Testis (tissue), 2 donors: ENCODE data around the gene VRK1.

Experiments
- POLR2A ChIP-seq: fragments of 450-650 bp; IDR thresholded peaks from one replicate; pipeline ENCODE4 v1.6.1; 2017; ENCODE audit warnings: antibody characterized with exemption, mild to moderate bottlenecking, moderate library complexity
- TF ChIP-seq, protein P1 (sequence below), 3 experiments: fragments of 450-650 bp in 2 of 3; fragments of 200-600 bp in 1 of 3; sonication (generic) in 1 of 3; IDR thresholded peaks; one replicate each; pipeline ENCODE4 v1.5.1; 2016 to 2019; ENCODE audit warnings: antibody characterized with exemption in 3 of 3, mild to moderate bottlenecking in 2 of 3, moderate library complexity in 1 of 3

DNA sequence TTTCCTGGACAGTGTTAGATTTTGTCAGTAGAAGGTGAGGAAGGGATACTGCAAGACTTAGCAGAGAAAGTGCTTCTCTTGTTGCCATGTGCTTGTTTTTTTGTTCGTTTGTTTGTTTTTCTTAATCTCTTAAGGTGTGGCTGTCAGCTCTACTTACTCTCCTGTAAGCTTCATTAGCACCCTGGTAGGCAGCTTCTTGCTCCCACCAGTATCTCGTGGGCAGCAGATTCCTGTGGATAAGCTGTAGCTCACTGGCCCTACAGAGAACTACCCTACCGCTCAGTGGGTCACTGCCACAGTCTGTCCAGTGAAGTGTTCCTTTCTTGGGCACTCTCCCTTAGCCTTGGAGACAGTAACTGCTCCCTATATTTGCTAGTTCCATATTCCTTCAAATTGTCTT, 30.1 kb downstream of the VRK1 start:
- TF ChIP-seq, protein P1, sequence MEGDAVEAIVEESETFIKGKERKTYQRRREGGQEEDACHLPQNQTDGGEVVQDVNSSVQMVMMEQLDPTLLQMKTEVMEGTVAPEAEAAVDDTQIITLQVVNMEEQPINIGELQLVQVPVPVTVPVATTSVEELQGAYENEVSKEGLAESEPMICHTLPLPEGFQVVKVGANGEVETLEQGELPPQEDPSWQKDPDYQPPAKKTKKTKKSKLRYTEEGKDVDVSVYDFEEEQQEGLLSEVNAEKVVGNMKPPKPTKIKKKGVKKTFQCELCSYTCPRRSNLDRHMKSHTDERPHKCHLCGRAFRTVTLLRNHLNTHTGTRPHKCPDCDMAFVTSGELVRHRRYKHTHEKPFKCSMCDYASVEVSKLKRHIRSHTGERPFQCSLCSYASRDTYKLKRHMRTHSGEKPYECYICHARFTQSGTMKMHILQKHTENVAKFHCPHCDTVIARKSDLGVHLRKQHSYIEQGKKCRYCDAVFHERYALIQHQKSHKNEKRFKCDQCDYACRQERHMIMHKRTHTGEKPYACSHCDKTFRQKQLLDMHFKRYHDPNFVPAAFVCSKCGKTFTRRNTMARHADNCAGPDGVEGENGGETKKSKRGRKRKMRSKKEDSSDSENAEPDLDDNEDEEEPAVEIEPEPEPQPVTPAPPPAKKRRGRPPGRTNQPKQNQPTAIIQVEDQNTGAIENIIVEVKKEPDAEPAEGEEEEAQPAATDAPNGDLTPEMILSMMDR (IDR thresholded peaks at IDR 0.05) = no peak
- TF ChIP-seq POLR2A = no peak
